C4-2B (cell line): Measurements from ENCODE around the gene ACER3.
A peak's percentile ranks its signal among the peaks of the same experiment; 100 is the strongest.

ENCODE experiments used
- H3K27ac ChIP-seq: fragments of 450-650 bp; 2 replicates; pipeline ENCODE4 v1.5.1; 2017
- CTCF ChIP-seq: fragments of 450-650 bp; conservative IDR thresholded peaks from 2 replicates; pipeline ENCODE4 v1.5.1; 2017; ENCODE audit warnings: mild to moderate bottlenecking
- ZFX ChIP-seq: fragments of 450-650 bp; IDR thresholded peaks from 2 replicates; pipeline ENCODE4 v1.6.1; 2017

ACER3 gene

GRCh38 chr11:77057938-77058474 lies 197.3 kb downstream of the ACER3 start:
- TF ChIP-seq CTCF (no peak), ZFX (no peak)
- H3K27ac ChIP-seq: no peak overlapping the region

- H3K27ac ChIP-seq: no peak overlapping the region
- TF ChIP-seq ZFX (no peak), CTCF (no peak)
Observed at GRCh38 chr11:77058900-77059299, 198.2 kb downstream of the ACER3 start.

GRCh38 chr11:77059806-77060205 lies 199.1 kb downstream of the ACER3 start:
- no peak overlapping the region for H3K27ac ChIP-seq
- TF ChIP-seq ZFX: no peak
- TF ChIP-seq CTCF: no peak

GRCh38 chr11:77060234-77060633 lies 199.5 kb downstream of the ACER3 start:
- peak overlapping the region; percentile 74 for H3K27ac ChIP-seq
- TF ChIP-seq CTCF (no peak), ZFX (no peak)

- peak overlapping the region; percentile 67 for H3K27ac ChIP-seq
Observed at GRCh38 chr11:77061258-77061657, 200.5 kb downstream of the ACER3 start.

- TF ChIP-seq CTCF: no peak; the same call in 1 of the 2 replicates
- TF ChIP-seq ZFX: no peak
- no peak overlapping the region for H3K27ac ChIP-seq
Observed at GRCh38 chr11:77062924-77063323, 202.2 kb downstream of the ACER3 start.

GRCh38 chr11:77063407-77063806 lies 202.7 kb downstream of the ACER3 start:
- H3K27ac ChIP-seq: no peak overlapping the region
- TF ChIP-seq ZFX (no peak), CTCF (no peak)

GRCh38 chr11:77063861-77064260 lies 203.1 kb downstream of the ACER3 start:
- H3K27ac ChIP-seq: no peak overlapping the region
- no peak for TF ChIP-seq CTCF
- no peak for TF ChIP-seq ZFX
